Ovary (tissue), 3 donors: ENCODE data around the gene AMOT.

Experiments used
- EP300 ChIP-seq: sonication (generic); formaldehyde crosslinking; IDR thresholded peaks from one replicate; pipeline ENCODE4 v1.6.1; 2017; ENCODE audit warnings: antibody characterized with exemption
- POLR2A ChIP-seq: fragments of 450-650 bp; IDR thresholded peaks from one replicate; pipeline ENCODE4 v1.6.1; 2017; ENCODE audit warnings: antibody characterized with exemption, mild to moderate bottlenecking, moderate library complexity
- TF ChIP-seq, protein P1 (sequence below), 3 donors: fragments of 450-650 bp in 2 of 3; fragments of 200-600 bp in 1 of 3; IDR thresholded peaks; one replicate each; pipeline versions ENCODE4 v1.5.1 to v1.8.0; 2016 to 2022; ENCODE audit warnings: antibody characterized with exemption in 3 of 3, mild to moderate bottlenecking in 1 of 3
- donor health status: DM: no; HTN: no; CAD: no.

DNA sequence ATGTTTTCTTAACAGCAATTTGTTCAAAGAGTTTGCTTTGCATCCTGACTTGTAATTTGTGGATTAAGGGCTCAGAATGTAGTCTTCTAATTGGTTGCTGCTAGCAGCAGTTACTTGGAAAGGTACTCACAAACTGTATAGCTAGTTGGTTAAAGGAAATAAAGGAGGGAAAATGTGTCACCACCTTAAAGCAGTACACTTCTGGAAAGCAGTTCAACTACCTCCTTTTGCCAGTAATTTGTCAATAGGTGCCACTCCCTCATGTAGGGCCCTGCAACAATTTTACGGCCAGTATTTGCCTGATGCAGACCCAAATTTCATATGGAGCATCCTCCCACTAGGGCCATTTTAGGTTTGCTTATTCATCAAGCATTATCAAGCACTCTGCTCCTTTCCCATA is 20.8 kb downstream of the AMOT start:
- TF ChIP-seq, protein P1, sequence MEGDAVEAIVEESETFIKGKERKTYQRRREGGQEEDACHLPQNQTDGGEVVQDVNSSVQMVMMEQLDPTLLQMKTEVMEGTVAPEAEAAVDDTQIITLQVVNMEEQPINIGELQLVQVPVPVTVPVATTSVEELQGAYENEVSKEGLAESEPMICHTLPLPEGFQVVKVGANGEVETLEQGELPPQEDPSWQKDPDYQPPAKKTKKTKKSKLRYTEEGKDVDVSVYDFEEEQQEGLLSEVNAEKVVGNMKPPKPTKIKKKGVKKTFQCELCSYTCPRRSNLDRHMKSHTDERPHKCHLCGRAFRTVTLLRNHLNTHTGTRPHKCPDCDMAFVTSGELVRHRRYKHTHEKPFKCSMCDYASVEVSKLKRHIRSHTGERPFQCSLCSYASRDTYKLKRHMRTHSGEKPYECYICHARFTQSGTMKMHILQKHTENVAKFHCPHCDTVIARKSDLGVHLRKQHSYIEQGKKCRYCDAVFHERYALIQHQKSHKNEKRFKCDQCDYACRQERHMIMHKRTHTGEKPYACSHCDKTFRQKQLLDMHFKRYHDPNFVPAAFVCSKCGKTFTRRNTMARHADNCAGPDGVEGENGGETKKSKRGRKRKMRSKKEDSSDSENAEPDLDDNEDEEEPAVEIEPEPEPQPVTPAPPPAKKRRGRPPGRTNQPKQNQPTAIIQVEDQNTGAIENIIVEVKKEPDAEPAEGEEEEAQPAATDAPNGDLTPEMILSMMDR (IDR thresholded peaks at IDR 0.05) = no peak
- TF ChIP-seq POLR2A (no peak), EP300 (no peak)
